GM12864 (cell line): ENCODE data around the gene PREPL.

Source experiments
- DNase-seq: peaks from one replicate; pipeline ENCODE4 v3.0.0-alpha.2; 2011; ENCODE audit warnings: low read depth
- H3K4me3 ChIP-seq: 2 replicates; pipeline ENCODE4 v1.5.1; 2011; ENCODE audit warnings: mild to moderate bottlenecking, low read depth, low read length, control low read depth
- CTCF ChIP-seq: IDR thresholded peaks from 2 replicates; pipeline ENCODE4 v1.5.1; 2011; ENCODE audit warnings: low read depth, mild to moderate bottlenecking, moderate library complexity, low read length, control low read depth, inconsistent platforms; ENCODE audit errors: missing control alignments

Gene PREPL

GRCh38 chr2:44348400-44348799, 12.9 kb downstream of the PREPL start:
- DNase-seq: no peak

GRCh38 chr2:44347526-44347925, 13.8 kb downstream of the PREPL start:
- DNase-seq: no peak
- no peak overlapping the region for H3K4me3 ChIP-seq
- TF ChIP-seq CTCF: no peak

More at GRCh38 chr2:44348400-44348799, 12.9 kb downstream of the PREPL start:
- TF ChIP-seq CTCF: no peak
- H3K4me3 ChIP-seq: no peak overlapping the region

GRCh38 chr2:44342854-44343253, 18.4 kb downstream of the PREPL start:
- DNase-seq: no peak
- H3K4me3 ChIP-seq: no peak overlapping the region
- peak; percentile 21 for TF ChIP-seq CTCF

- DNase-seq: no peak
- TF ChIP-seq CTCF: no peak
- no peak overlapping the region for H3K4me3 ChIP-seq
Observed at GRCh38 chr2:44335806-44336538, 25.3 kb downstream of the PREPL start.

GRCh38 chr2:44333994-44334393, 27.3 kb downstream of the PREPL start:
- TF ChIP-seq CTCF: no peak
- DNase-seq: no peak

GRCh38 chr2:44330801-44331200, 30.5 kb downstream of the PREPL start:
- TF ChIP-seq CTCF: no peak
- no peak overlapping the region for H3K4me3 ChIP-seq
- DNase-seq: no peak

More at GRCh38 chr2:44333994-44334393, 27.3 kb downstream of the PREPL start:
- no peak overlapping the region for H3K4me3 ChIP-seq

GRCh38 chr2:44329343-44329742, 32.0 kb downstream of the PREPL start:
- H3K4me3 ChIP-seq: no peak overlapping the region
- no peak for DNase-seq
- TF ChIP-seq CTCF: no peak
